ENCODE data around the gene NUDT14.

DNA sequence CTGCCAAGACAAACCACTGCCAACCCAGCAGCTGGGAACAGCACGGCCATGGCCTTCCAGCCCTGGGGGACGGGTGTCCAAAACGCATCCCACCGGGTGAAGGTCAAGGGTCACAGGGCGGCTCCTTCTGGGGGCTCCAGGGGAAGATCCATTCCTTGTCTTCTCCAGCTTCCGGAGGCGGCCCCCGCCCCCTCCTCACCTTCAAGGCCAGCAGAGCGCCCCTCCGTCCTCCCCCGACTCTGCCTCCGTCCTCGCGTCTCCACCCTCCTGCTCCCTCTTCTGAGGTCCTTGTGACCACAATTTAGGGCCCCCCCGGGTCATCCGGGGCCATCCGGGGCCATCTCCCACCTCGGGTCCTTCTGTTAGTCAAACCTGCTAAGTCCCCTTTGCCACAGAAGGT lies 3.9 kb upstream of the NUDT14 start:
- TF ChIP-seq, protein P1, sequence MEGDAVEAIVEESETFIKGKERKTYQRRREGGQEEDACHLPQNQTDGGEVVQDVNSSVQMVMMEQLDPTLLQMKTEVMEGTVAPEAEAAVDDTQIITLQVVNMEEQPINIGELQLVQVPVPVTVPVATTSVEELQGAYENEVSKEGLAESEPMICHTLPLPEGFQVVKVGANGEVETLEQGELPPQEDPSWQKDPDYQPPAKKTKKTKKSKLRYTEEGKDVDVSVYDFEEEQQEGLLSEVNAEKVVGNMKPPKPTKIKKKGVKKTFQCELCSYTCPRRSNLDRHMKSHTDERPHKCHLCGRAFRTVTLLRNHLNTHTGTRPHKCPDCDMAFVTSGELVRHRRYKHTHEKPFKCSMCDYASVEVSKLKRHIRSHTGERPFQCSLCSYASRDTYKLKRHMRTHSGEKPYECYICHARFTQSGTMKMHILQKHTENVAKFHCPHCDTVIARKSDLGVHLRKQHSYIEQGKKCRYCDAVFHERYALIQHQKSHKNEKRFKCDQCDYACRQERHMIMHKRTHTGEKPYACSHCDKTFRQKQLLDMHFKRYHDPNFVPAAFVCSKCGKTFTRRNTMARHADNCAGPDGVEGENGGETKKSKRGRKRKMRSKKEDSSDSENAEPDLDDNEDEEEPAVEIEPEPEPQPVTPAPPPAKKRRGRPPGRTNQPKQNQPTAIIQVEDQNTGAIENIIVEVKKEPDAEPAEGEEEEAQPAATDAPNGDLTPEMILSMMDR (conservative IDR thresholded peaks at IDR 0.05; ENCODE audit: low read depth, low read length): no peak
- TF ChIP-seq EZH2phosphoT487 (IDR thresholded peaks at IDR 0.05; ENCODE audit: borderline replicate concordance, low read length) (no peak), EZH2 (IDR thresholded peaks at IDR 0.05; ENCODE audit: low read length, unreplicated experiment) (no peak)

All from PC-3 (cell line).